ENCODE measurements around the gene NFIB. TPM values are rescaled to one million over a fixed set of nuclear protein-coding genes. Genes with fewer than 3 reads are reported as not detected.

Gene NFIB
- total RNA-seq, 1 experiment from 2014 or later, result 12.5 TPM

DNA sequence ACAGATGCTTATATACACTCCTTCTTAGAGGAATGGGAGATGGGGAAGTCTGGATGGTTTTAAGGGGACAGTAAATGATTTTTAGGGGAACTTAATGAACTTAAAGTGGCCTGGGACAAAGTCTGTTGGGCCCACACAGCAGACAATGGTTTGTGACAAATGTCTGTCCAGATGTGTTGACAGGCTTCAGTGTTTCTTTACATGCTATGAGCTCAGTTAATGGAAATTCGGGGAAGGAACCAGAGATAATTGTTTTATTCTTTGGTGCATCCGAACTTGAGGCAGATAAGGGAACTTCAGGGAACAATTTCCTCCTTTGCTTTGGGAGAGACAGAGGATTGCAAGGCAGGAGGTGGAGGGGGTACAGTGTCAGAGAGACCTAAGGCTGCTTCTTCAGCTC is 52.3 kb downstream of the NFIB start (continued):
- TF ChIP-seq ZNF219 (CRISPR knock-in tag; IDR thresholded peaks at IDR 0.05; ENCODE audit: borderline replicate concordance) (no peak), SMAD4 (CRISPR knock-in tag; IDR thresholded peaks at IDR 0.05) (no peak), GTF2I (CRISPR knock-in tag; conservative IDR thresholded peaks at IDR 0.05) (no peak), MYBL2 (CRISPR knock-in tag; IDR thresholded peaks at IDR 0.05) (no peak)

DNA sequence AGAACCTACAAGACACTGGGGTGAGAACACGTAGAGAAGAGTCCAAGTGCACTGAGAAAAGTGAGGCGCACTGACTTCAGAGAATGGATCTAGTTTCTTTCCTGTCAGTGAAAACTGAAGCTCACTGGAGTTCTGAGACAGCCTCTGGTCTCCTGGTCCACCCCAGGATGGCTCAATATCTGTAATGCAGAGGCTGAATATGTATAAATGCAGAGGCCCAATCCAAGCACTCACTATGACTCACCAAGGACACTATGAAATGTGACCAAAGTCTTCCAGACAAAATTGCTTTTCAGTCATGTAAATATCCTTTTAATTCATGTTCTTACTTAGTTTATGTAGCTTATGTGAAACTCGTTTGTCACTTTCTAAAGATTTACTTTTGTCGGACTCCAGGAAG is 53.8 kb downstream of the NFIB start:
- no peak for ATAC-seq
- H3K36me3 Mint-ChIP-seq, result no peaks in the 10 kb centered on the region; the same call in 1 of the 2 replicates
- TF ChIP-seq NFYB (CRISPR knock-in tag; conservative IDR thresholded peaks at IDR 0.05; ENCODE audit: low read depth) (no peak), CBFB (CRISPR knock-in tag; IDR thresholded peaks at IDR 0.05; ENCODE audit: low read depth) (no peak), MXD4 (CRISPR knock-in tag; IDR thresholded peaks at IDR 0.05; ENCODE audit: borderline replicate concordance) (no peak), FOXJ3 (CRISPR knock-in tag; IDR thresholded peaks at IDR 0.05; ENCODE audit: borderline replicate concordance) (no peak)
- TF ChIP-seq, protein P1, sequence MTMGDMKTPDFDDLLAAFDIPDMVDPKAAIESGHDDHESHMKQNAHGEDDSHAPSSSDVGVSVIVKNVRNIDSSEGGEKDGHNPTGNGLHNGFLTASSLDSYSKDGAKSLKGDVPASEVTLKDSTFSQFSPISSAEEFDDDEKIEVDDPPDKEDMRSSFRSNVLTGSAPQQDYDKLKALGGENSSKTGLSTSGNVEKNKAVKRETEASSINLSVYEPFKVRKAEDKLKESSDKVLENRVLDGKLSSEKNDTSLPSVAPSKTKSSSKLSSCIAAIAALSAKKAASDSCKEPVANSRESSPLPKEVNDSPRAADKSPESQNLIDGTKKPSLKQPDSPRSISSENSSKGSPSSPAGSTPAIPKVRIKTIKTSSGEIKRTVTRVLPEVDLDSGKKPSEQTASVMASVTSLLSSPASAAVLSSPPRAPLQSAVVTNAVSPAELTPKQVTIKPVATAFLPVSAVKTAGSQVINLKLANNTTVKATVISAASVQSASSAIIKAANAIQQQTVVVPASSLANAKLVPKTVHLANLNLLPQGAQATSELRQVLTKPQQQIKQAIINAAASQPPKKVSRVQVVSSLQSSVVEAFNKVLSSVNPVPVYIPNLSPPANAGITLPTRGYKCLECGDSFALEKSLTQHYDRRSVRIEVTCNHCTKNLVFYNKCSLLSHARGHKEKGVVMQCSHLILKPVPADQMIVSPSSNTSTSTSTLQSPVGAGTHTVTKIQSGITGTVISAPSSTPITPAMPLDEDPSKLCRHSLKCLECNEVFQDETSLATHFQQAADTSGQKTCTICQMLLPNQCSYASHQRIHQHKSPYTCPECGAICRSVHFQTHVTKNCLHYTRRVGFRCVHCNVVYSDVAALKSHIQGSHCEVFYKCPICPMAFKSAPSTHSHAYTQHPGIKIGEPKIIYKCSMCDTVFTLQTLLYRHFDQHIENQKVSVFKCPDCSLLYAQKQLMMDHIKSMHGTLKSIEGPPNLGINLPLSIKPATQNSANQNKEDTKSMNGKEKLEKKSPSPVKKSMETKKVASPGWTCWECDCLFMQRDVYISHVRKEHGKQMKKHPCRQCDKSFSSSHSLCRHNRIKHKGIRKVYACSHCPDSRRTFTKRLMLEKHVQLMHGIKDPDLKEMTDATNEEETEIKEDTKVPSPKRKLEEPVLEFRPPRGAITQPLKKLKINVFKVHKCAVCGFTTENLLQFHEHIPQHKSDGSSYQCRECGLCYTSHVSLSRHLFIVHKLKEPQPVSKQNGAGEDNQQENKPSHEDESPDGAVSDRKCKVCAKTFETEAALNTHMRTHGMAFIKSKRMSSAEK (CRISPR knock-in tag; IDR thresholded peaks at IDR 0.05; ENCODE audit: borderline replicate concordance), result no peak
- TF ChIP-seq, protein P2, sequence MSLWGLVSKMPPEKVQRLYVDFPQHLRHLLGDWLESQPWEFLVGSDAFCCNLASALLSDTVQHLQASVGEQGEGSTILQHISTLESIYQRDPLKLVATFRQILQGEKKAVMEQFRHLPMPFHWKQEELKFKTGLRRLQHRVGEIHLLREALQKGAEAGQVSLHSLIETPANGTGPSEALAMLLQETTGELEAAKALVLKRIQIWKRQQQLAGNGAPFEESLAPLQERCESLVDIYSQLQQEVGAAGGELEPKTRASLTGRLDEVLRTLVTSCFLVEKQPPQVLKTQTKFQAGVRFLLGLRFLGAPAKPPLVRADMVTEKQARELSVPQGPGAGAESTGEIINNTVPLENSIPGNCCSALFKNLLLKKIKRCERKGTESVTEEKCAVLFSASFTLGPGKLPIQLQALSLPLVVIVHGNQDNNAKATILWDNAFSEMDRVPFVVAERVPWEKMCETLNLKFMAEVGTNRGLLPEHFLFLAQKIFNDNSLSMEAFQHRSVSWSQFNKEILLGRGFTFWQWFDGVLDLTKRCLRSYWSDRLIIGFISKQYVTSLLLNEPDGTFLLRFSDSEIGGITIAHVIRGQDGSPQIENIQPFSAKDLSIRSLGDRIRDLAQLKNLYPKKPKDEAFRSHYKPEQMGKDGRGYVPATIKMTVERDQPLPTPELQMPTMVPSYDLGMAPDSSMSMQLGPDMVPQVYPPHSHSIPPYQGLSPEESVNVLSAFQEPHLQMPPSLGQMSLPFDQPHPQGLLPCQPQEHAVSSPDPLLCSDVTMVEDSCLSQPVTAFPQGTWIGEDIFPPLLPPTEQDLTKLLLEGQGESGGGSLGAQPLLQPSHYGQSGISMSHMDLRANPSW (CRISPR knock-in tag; conservative IDR thresholded peaks at IDR 0.05; ENCODE audit: low read depth), result no peak
- TF ChIP-seq, protein P3, sequence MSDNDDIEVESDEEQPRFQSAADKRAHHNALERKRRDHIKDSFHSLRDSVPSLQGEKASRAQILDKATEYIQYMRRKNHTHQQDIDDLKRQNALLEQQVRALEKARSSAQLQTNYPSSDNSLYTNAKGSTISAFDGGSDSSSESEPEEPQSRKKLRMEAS (CRISPR knock-in tag; IDR thresholded peaks at IDR 0.05), result no peak
- TF ChIP-seq, protein P4, sequence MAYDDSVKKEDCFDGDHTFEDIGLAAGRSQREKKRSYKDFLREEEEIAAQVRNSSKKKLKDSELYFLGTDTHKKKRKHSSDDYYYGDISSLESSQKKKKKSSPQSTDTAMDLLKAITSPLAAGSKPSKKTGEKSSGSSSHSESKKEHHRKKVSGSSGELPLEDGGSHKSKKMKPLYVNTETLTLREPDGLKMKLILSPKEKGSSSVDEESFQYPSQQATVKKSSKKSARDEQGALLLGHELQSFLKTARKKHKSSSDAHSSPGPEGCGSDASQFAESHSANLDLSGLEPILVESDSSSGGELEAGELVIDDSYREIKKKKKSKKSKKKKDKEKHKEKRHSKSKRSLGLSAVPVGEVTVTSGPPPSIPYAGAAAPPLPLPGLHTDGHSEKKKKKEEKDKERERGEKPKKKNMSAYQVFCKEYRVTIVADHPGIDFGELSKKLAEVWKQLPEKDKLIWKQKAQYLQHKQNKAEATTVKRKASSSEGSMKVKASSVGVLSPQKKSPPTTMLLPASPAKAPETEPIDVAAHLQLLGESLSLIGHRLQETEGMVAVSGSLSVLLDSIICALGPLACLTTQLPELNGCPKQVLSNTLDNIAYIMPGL (CRISPR knock-in tag; IDR thresholded peaks at IDR 0.05), result no peak
- DNase-seq (ENCODE audit: low spot score), result no peak
- no peaks in the 10 kb centered on the region for H3K27me3 Mint-ChIP-seq (ENCODE audit: low read depth)
- CTCF ChIA-PET, result no interaction called here
- POLR2A ChIA-PET, result no interaction called here
- peaks cover 39% of the 10 kb centered on the region for H3K4me1 Mint-ChIP-seq
- no peak overlapping the region for H3K4me3 Mint-ChIP-seq
- peaks cover 3% of the 10 kb centered on the region for H3K9me3 Mint-ChIP-seq
- H3K27ac Mint-ChIP-seq, result no peak overlapping the region

DNA sequence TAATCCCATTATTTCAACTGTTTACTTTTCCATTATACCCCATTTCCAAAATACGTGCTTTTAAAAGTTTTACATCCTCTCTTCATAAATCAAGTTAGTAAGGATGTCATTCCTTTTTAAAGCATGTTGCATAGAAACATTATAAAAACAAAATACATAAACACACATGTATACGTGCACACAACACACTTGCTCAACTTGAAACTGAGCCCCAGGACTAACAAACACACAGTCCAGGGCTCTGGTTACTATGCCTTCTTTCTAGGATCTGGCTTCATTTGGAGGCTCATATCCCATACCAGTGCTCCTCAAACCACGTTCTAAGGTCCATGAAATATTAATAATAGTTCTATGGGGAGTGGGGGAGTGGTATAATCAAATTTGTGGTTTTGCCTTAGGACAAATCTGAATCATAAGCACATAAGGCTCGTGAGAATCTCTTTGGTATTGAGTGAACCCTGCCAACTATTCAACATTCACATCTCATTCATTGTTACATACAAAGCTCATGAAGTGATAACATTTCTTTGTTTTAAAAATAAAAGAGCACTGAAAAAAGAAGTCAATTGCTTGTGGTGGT is 55.2 kb downstream of the NFIB start:
- Mint-ChIP-seq H3K36me3 (no peaks in the 10 kb centered on the region; the same call in 1 of the 2 replicates), H3K27ac (no peak overlapping the region), H3K27me3 (ENCODE audit: low read depth) (no peaks in the 10 kb centered on the region), H3K9me3 (peaks cover 6% of the 10 kb centered on the region), H3K4me1 (peaks cover 38% of the 10 kb centered on the region), H3K4me3 (no peak overlapping the region)
- CTCF ChIA-PET, result no interaction called here
- no peak for ATAC-seq
- POLR2A ChIA-PET, result no interaction called here
- DNase-seq (ENCODE audit: low spot score), result no peak
- TF ChIP-seq, protein P5, sequence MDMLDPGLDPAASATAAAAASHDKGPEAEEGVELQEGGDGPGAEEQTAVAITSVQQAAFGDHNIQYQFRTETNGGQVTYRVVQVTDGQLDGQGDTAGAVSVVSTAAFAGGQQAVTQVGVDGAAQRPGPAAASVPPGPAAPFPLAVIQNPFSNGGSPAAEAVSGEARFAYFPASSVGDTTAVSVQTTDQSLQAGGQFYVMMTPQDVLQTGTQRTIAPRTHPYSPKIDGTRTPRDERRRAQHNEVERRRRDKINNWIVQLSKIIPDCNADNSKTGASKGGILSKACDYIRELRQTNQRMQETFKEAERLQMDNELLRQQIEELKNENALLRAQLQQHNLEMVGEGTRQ (CRISPR knock-in tag; IDR thresholded peaks at IDR 0.05), result no peak
- no peak for TF ChIP-seq GABPB1 (CRISPR knock-in tag; IDR thresholded peaks at IDR 0.05)
- TF ChIP-seq, protein P6, sequence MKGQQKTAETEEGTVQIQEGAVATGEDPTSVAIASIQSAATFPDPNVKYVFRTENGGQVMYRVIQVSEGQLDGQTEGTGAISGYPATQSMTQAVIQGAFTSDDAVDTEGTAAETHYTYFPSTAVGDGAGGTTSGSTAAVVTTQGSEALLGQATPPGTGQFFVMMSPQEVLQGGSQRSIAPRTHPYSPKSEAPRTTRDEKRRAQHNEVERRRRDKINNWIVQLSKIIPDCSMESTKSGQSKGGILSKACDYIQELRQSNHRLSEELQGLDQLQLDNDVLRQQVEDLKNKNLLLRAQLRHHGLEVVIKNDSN (CRISPR knock-in tag; IDR thresholded peaks at IDR 0.05), result no peak
- TF ChIP-seq MXD4 (CRISPR knock-in tag; IDR thresholded peaks at IDR 0.05; ENCODE audit: borderline replicate concordance), result no peak
- TF ChIP-seq, protein P7, sequence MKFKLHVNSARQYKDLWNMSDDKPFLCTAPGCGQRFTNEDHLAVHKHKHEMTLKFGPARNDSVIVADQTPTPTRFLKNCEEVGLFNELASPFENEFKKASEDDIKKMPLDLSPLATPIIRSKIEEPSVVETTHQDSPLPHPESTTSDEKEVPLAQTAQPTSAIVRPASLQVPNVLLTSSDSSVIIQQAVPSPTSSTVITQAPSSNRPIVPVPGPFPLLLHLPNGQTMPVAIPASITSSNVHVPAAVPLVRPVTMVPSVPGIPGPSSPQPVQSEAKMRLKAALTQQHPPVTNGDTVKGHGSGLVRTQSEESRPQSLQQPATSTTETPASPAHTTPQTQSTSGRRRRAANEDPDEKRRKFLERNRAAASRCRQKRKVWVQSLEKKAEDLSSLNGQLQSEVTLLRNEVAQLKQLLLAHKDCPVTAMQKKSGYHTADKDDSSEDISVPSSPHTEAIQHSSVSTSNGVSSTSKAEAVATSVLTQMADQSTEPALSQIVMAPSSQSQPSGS (CRISPR knock-in tag; IDR thresholded peaks at IDR 0.05; ENCODE audit: borderline replicate concordance, low read depth), result no peak
